NB4 (cell line): ENCODE measurements around the gene RNF126.

ENCODE experiments used
- MAX ChIP-seq: IDR thresholded peaks from 2 replicates; pipeline ENCODE4 v1.6.1; 2011; ENCODE audit warnings: low read depth, low read length
- POLR2A ChIP-seq: IDR thresholded peaks from 2 replicates; pipeline ENCODE4 v1.6.1; 2011; ENCODE audit warnings: mild to moderate bottlenecking; ENCODE audit not compliant: insufficient read length; ENCODE audit errors: extremely low read depth

GRCh38 chr19:703651-704446, 40.8 kb upstream of the RNF126 start:
- TF ChIP-seq MAX (no peak), POLR2A (no peak)
